Psoas muscle (tissue), 8 donors: ENCODE results near the gene RASEF. TPM values are rescaled to one million over a fixed set of nuclear protein-coding genes. Genes with fewer than 3 reads are reported as not detected.

Experiments used
- ATAC-seq, 4 donors: fragments of 200-7000 bp; cut with Tn5 transposase; one replicate each; pipeline ENCODE4 v1.9.1; 2020; ENCODE audit warnings: moderate library complexity in 3 of 4, mild to moderate bottlenecking in 2 of 4
- DNase-seq, 2 donors: peaks; one replicate each; pipeline ENCODE4 v3.0.0-alpha.2; 2020
- H3K27ac ChIP-seq: fragments of 200-600 bp; one replicate; pipeline ENCODE4 v1.8.0; 2022
- H3K27me3 ChIP-seq, 3 donors: fragments of 200-600 bp in 1 of 3; one replicate each; pipeline versions ENCODE4 v1.6.1 to v1.8.0; 2013 to 2022; ENCODE audit warnings: low read length in 2 of 3, mild to moderate bottlenecking in 2 of 3, moderate library complexity in 1 of 3; ENCODE audit not compliant: insufficient read depth in 3 of 3
- H3K36me3 ChIP-seq, 2 donors: fragments of 200-600 bp in 1 of 2; one replicate each; pipeline versions ENCODE4 v1.6.1 to v1.8.0; 2013 to 2022; ENCODE audit warnings: low read depth in 1 of 2, mild to moderate bottlenecking in 1 of 2, moderate library complexity in 1 of 2; ENCODE audit not compliant: insufficient read depth in 1 of 2
- H3K4me1 ChIP-seq: fragments of 200-600 bp; one replicate; pipeline ENCODE4 v1.8.0; 2022
- H3K4me3 ChIP-seq: fragments of 200-600 bp; one replicate; pipeline ENCODE4 v1.8.0; 2022; ENCODE audit warnings: mild to moderate bottlenecking
- H3K9me3 ChIP-seq: fragments of 200-600 bp; one replicate; pipeline ENCODE4 v1.8.0; 2022
- CTCF ChIP-seq: fragments of 200-600 bp; IDR thresholded peaks from one replicate; pipeline ENCODE4 v1.8.0; 2022; ENCODE audit warnings: antibody characterized with exemption
- WGBS, 3 donors: extraction: QIAGEN DNeasy Blood & Tissue Kit; methylation state at CpG; one replicate each; pipeline versions ENCODE4 v1.1.6 to v1.1.7; 2013; 5-methylcytosine and 5-hydroxymethylcytosine counted together
- intact Hi-C, 2 donors: fragments of 100-400 bp; cut with DNase I; formaldehyde crosslinking; loops; one replicate each; pipeline versions ENCODE4 v1.11.0 to v1.14.2; 2022
- long read RNA-seq, 2 donors: library from polyadenylated mRNA; unstranded; transcript quantifications; one replicate each; pipeline ENCODE4 v2.0.0, GENCODE V29; 2021
- polyA plus RNA-seq, 3 donors: library from polyadenylated mRNA; stranded (reverse); fragments of 200-250 nt; gene quantifications; one replicate each; pipeline ENCODE4 v1.2.3, GENCODE V29; 2013
- total RNA-seq, 4 donors: library from RNA; stranded (reverse); fragmentation: NEBNext Ultra II Directional in 2 of 4; extraction: Animal tissue kit (Norgen Biotek cat#: 25700) in 2 of 4; gene quantifications; one replicate each; pipeline versions ENCODE4 v1.2.1 to v1.2.4, GENCODE V29; 2021 to 2023
- donor health status: healthy with polysubstance abuse.
- donor health status: DM: no; HTN: no; CAD: no; lungs with moderate emphysema.
- donor health status: Bipolar disorder and iron deficiency.
- donor health status: healthy.
- donor health status: DM: yes; HTN: yes; CAD: no.
- donor health status: DM: no; HTN: no; CAD: no.
- donor health status: DM: no; HTN: no; CAD: no.
- donor health status: DM: yes; HTN: yes; CAD: no.

The RASEF gene
- total RNA-seq, result under 1 TPM in 3 of 4 donors, not detected in 1; 0.04 to 0.11 (median 0.11) TPM
- polyA plus RNA-seq, result under 1 TPM; 0.01 to 0.07 (median 0.04) TPM
- long read RNA-seq, donor 1, result 0 reads
- long read RNA-seq, donor 2, partial matches to known transcripts, result 0 of 1 reads
- long read RNA-seq, donor 2, other reads (novel, unspliced or antisense), result 1 of 1 reads

- no peak for TF ChIP-seq CTCF
- Histone ChIP-seq H3K4me3 (peak within 1 kb of the TSS; percentile 61), H3K4me1 (peaks cover 9% of the 10 kb centered on the region), H3K9me3 (no peaks in the 10 kb centered on the region), H3K27ac (no peak within 1 kb of the TSS), H3K27me3 (peaks cover 0 to 63% (median 17%) of the 10 kb centered on the region in 3 donors), H3K36me3 (no peaks in the 10 kb centered on the region)
- intact Hi-C loops, result no loop called here
- peak in 1 of 2 donors; percentile 39 for DNase-seq
- 1% methylated on average over 67 to 99 of the region's 99 CpGs for WGBS, 3 donors
- ATAC-seq, result peak in 3 of 4 donors; percentile 25 to 49 (median 26)
Observed at GRCh38 chr9:83062651-83063527, at the start of gene RASEF. Gene RASEF, minus strand, starts transcription at chr9:83063142. Its CDS starts 275 bp downstream, at chr9:83062867.

- 94 to 97% (median 95%) methylated on average over 3 of the region's 3 CpGs for WGBS, 3 donors
- TF ChIP-seq CTCF, result no peak
- intact Hi-C loops, result no loop called here
- H3K9me3 ChIP-seq, result no peaks in the 10 kb centered on the region
- no peaks in the 10 kb centered on the region for H3K4me1 ChIP-seq
- ATAC-seq, result no peak
- H3K27me3 ChIP-seq, result no peaks in the 10 kb centered on the region
- DNase-seq, result no peak
- H3K4me3 ChIP-seq, result no peak overlapping the region
- no peaks in the 10 kb centered on the region for H3K36me3 ChIP-seq
- no peak overlapping the region for H3K27ac ChIP-seq
Observed at GRCh38 chr9:83111169-83111568, 48.2 kb upstream of the RASEF start.

- no peak for TF ChIP-seq CTCF
- intact Hi-C loops, result no loop called here
Observed at GRCh38 chr9:83109296-83109695, 46.4 kb upstream of the RASEF start.

GRCh38 chr9:83108208-83108607, 45.3 kb upstream of the RASEF start:
- Histone ChIP-seq H3K27me3 (no peaks in the 10 kb centered on the region), H3K4me3 (no peak overlapping the region), H3K27ac (no peak overlapping the region), H3K4me1 (no peaks in the 10 kb centered on the region), H3K9me3 (no peaks in the 10 kb centered on the region), H3K36me3 (no peaks in the 10 kb centered on the region)
- intact Hi-C loops, result no loop called here
- DNase-seq (no peak), ATAC-seq (no peak)
- no peak for TF ChIP-seq CTCF

More at GRCh38 chr9:83109296-83109695, 46.4 kb upstream of the RASEF start:
- H3K9me3 ChIP-seq, result no peaks in the 10 kb centered on the region
- no peaks in the 10 kb centered on the region for H3K4me1 ChIP-seq
- no peak for DNase-seq
- H3K27me3 ChIP-seq, result no peaks in the 10 kb centered on the region
- 66 to 73% (median 69%) methylated on average over 3 of the region's 3 CpGs for WGBS, 3 donors
- H3K27ac ChIP-seq, result no peak overlapping the region
- ATAC-seq, result no peak
- H3K4me3 ChIP-seq, result no peak overlapping the region
- H3K36me3 ChIP-seq, result no peaks in the 10 kb centered on the region
